Measurements from ENCODE around the gene CACNB4. TPM values are rescaled to one million over a fixed set of nuclear protein-coding genes. Genes with fewer than 3 reads are reported as not detected.

CACNB4 gene
- total and polyA plus RNA-seq, 9 of the 15 experiments (the other 6 are each of a cell fraction or from before 2014, with no cell fraction given), result 0.01 to 0.20 (median 0.04) TPM; not detected in 1

DNA sequence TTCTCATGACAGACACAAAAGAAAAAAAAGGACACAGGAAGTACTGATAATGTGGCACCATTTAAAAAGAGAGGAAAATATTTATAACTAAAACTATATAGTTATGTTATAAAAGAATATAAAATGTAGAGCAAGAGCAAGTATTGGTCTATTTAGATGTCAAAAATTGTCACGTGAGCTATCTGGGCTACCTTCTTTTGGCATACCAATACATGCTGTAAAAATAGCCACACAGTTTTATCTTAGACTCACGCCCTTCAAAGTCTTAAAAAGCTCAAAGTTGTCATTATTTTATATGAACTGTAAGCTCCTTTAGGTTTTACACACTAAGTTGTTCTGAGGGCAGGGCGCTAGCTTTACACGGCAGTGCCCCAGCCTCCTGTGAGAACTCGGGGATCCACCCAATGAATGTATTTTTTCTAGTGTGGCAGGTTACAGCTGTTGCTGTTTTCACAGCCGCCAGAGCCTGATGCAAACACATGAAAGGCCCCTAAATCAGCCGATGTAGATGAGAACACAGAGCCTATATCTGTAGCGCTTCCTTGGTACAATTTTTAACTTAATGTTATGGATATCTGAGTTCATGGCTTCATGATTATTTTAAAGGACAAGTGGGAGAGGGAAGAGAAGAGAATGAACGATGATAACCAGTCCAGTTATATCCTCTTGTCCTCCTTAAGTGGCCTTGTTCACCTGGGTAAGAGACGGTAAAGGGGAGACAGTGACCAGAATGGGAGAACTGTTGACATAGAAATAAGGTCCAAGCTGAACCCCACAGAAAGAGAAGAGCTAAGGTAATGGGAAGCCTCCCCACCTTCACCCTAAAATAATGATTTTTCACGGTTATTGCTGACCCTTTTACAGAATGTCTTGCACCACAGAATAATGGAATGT, 130.8 kb downstream of the CACNB4 start:
- ChIA-PET CTCF (ENCODE audit: low intra/inter-chr PET ratio) (no interaction called here), POLR2A (interaction anchor here (0.6 to 2.4 kb wide), 6 partner anchors 9 to 1991 kb away, joined by 3 to 8 read pairs (median 3); no protein-coding TSS in a partner anchor)
- 0 out of 2 replicates have a peak, but pooled peaks have one; percentile 11 for TF ChIP-seq GABPB2 (CRISPR knock-in tag; conservative IDR thresholded peaks at IDR 0.05)
- peak; percentile 11 for TF ChIP-seq ZFP36 (IDR thresholded peaks at IDR 0.05; ENCODE audit: low read depth, low read length, partially characterized antibody)
- TF ChIP-seq, protein P1, sequence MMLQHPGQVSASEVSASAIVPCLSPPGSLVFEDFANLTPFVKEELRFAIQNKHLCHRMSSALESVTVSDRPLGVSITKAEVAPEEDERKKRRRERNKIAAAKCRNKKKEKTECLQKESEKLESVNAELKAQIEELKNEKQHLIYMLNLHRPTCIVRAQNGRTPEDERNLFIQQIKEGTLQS (IDR thresholded peaks at IDR 0.05), result peak; percentile 42; the same call in 1 of the 2 replicates
- TF ChIP-seq, protein P1 (CRISPR knock-in tag; conservative IDR thresholded peaks at IDR 0.05), result no peak
- TF ChIP-seq ATF7 (IDR thresholded peaks at IDR 0.05), result peak; percentile 53
- TF ChIP-seq ZKSCAN8 (CRISPR knock-in tag; IDR thresholded peaks at IDR 0.05), result peak; percentile 60; the same call in 1 of the 2 replicates
- TF ChIP-seq, protein P2, sequence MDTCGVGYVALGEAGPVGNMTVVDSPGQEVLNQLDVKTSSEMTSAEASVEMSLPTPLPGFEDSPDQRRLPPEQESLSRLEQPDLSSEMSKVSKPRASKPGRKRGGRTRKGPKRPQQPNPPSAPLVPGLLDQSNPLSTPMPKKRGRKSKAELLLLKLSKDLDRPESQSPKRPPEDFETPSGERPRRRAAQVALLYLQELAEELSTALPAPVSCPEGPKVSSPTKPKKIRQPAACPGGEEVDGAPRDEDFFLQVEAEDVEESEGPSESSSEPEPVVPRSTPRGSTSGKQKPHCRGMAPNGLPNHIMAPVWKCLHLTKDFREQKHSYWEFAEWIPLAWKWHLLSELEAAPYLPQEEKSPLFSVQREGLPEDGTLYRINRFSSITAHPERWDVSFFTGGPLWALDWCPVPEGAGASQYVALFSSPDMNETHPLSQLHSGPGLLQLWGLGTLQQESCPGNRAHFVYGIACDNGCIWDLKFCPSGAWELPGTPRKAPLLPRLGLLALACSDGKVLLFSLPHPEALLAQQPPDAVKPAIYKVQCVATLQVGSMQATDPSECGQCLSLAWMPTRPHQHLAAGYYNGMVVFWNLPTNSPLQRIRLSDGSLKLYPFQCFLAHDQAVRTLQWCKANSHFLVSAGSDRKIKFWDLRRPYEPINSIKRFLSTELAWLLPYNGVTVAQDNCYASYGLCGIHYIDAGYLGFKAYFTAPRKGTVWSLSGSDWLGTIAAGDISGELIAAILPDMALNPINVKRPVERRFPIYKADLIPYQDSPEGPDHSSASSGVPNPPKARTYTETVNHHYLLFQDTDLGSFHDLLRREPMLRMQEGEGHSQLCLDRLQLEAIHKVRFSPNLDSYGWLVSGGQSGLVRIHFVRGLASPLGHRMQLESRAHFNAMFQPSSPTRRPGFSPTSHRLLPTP (IDR thresholded peaks at IDR 0.05; ENCODE audit: borderline replicate concordance, extremely low read depth, insufficient read length), result no peak
- peak; percentile 79 for TF ChIP-seq ZNF584 (CRISPR knock-in tag; IDR thresholded peaks at IDR 0.05; ENCODE audit: low read depth)
- peak; percentile 87 for TF ChIP-seq ZNF175 (CRISPR knock-in tag; IDR thresholded peaks at IDR 0.05; ENCODE audit: low read depth)
- TF ChIP-seq RAD51 (IDR thresholded peaks at IDR 0.05; ENCODE audit: borderline replicate concordance, low read depth), result peak; percentile 37; the same call in 1 of the 2 replicates
- TF ChIP-seq, protein P3, sequence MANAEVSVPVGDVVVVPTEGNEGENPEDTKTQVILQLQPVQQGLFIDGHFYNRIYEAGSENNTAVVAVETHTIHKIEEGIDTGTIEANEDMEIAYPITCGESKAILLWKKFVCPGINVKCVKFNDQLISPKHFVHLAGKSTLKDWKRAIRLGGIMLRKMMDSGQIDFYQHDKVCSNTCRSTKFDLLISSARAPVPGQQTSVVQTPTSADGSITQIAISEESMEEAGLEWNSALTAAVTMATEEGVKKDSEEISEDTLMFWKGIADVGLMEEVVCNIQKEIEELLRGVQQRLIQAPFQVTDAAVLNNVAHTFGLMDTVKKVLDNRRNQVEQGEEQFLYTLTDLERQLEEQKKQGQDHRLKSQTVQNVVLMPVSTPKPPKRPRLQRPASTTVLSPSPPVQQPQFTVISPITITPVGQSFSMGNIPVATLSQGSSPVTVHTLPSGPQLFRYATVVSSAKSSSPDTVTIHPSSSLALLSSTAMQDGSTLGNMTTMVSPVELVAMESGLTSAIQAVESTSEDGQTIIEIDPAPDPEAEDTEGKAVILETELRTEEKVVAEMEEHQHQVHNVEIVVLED (CRISPR knock-in tag; IDR thresholded peaks at IDR 0.05), result peak; percentile 13; the same call in 1 of the 2 replicates
- 0 out of 2 replicates have a peak, but pooled peaks have one; percentile 38 for TF ChIP-seq SMAD4 (CRISPR knock-in tag; conservative IDR thresholded peaks at IDR 0.05)
- 0 out of 2 replicates have a peak, but pooled peaks have one; percentile 30 for TF ChIP-seq HMG20A (CRISPR knock-in tag; conservative IDR thresholded peaks at IDR 0.05)
- TF ChIP-seq TRIM24 (IDR thresholded peaks at IDR 0.05), result peak in 1 of 2 experiments; percentile 71; a peak in 2 of 4 replicates

More for the DNA sequence above, 130.8 kb downstream of the CACNB4 start:
- in situ Hi-C loops (cut with MboI) (no loop called here), intact Hi-C loops (cut with micrococcal nuclease) (no loop called here)
- FAIRE-seq, result no peak
- H3K4me2 ChIP-seq (ENCODE audit: insufficient read depth, low read length), result no peak overlapping the region
- no peaks in the 10 kb centered on the region for H3K4me1 ChIP-seq (replicated peaks in 1 of 2; ENCODE audit: control insufficient read depth in 2 of 2, insufficient read depth in 2 of 2, low read length in 2 of 2)
- no peak overlapping the region for H3K27ac ChIP-seq (ENCODE audit: extremely low read depth, low read depth, low read length)
- DNase-seq (ENCODE audit: extremely low read depth in 1 of 4, low spot score in 3 of 4), result no peak
- ATAC-seq, result peak; percentile 76
- no peaks in the 10 kb centered on the region for H3K9me1 ChIP-seq (ENCODE audit: control insufficient read depth, insufficient read depth, low read length)
- no peak overlapping the region for H3K9ac ChIP-seq (ENCODE audit: insufficient read depth in 1 of 2, low read depth in 2 of 2, low read length in 2 of 2)
- no peaks in the 10 kb centered on the region for H3K79me2 ChIP-seq (ENCODE audit: control insufficient read depth, insufficient read depth, low read length)
- H4K20me1 ChIP-seq (replicated peaks; ENCODE audit: control insufficient read depth, insufficient read depth, low read length), result no peaks in the 10 kb centered on the region
- no peaks in the 10 kb centered on the region for H3K36me3 ChIP-seq (ENCODE audit: control insufficient read depth, insufficient read depth, low read length)
- no peak overlapping the region for H3K4me3 ChIP-seq
- no peaks in the 10 kb centered on the region for H3K9me3 ChIP-seq (replicated peaks; ENCODE audit: control insufficient read depth, insufficient read depth, low read depth, low read length)
- H2AFZ ChIP-seq (ENCODE audit: low read depth, low read length), result no peak overlapping the region
- no TSS peak for BruUV-seq (replicated peaks)
- H3K27me3 ChIP-seq (ENCODE audit: control insufficient read depth in 2 of 2, insufficient read depth in 2 of 2, low read length in 2 of 2), result peaks cover 11 to 19% of the 10 kb centered on the region in 2 experiments; a peak in 2 of 5 replicates
- 5% methylated on average over 11 of the region's 11 CpGs for WGBS (ENCODE audit: insufficient coverage, low coverage, missing lambda C conversion rate)

All from K562 (cell line).